ENCODE measurements around the gene CGB1. TPM values are rescaled to one million over a fixed set of nuclear protein-coding genes. Genes with fewer than 3 reads are reported as not detected.
A peak's percentile ranks its signal among the peaks of the same experiment; 100 is the strongest.
"Not testable (repeated sequence)": the region's sequence is repeated elsewhere in the genome, so short reads cannot be mapped to it uniquely, and the experiment has no call there.

CGB1 gene
- total and polyA plus RNA-seq, 2 of the 13 experiments (the other 11 are each of a cell fraction or from before 2014, with no cell fraction given), result not detected

DNA sequence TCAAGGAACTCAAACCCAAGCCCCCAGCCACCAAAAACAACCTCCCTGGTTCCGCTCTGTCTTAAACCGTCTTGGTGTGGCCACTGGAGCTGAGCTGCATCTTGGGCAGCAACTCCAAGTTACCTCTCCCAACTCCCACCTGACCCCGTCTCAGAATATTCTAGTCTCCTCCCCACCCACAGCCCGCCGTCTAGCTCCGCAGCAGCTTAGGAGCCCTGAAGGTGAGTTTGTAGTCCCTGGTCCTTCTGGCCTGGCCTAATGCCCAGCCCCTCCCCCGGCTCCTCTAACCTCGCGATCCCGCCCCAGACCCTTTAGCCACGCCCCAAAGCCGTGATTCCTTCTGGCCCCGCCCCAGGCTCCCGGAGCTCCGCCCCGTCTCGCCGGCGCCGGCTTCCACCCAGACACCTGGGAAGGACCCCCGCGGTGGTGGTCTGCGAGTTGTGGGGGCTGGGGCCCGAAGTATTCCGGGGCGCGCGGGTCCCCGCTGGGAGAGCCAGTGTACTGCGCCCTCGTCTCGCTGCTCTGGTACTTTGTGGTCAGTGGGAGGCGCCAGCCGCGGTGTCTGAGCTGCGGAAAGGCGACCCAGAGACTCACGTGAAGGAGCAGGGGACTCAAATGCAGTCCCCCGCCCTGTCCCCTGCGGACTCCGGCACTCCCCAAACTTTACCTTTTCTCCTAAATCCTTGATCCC lies 17.3 kb downstream of the CGB1 start (continued):
- TF ChIP-seq, protein P1, sequence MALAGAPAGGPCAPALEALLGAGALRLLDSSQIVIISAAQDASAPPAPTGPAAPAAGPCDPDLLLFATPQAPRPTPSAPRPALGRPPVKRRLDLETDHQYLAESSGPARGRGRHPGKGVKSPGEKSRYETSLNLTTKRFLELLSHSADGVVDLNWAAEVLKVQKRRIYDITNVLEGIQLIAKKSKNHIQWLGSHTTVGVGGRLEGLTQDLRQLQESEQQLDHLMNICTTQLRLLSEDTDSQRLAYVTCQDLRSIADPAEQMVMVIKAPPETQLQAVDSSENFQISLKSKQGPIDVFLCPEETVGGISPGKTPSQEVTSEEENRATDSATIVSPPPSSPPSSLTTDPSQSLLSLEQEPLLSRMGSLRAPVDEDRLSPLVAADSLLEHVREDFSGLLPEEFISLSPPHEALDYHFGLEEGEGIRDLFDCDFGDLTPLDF (CRISPR knock-in tag; IDR thresholded peaks at IDR 0.05), result no peak
- no peak for TF ChIP-seq ZNF547 (CRISPR knock-in tag; IDR thresholded peaks at IDR 0.05)
- TF ChIP-seq ZNF713 (CRISPR knock-in tag; IDR thresholded peaks at IDR 0.05), result no peak

DNA sequence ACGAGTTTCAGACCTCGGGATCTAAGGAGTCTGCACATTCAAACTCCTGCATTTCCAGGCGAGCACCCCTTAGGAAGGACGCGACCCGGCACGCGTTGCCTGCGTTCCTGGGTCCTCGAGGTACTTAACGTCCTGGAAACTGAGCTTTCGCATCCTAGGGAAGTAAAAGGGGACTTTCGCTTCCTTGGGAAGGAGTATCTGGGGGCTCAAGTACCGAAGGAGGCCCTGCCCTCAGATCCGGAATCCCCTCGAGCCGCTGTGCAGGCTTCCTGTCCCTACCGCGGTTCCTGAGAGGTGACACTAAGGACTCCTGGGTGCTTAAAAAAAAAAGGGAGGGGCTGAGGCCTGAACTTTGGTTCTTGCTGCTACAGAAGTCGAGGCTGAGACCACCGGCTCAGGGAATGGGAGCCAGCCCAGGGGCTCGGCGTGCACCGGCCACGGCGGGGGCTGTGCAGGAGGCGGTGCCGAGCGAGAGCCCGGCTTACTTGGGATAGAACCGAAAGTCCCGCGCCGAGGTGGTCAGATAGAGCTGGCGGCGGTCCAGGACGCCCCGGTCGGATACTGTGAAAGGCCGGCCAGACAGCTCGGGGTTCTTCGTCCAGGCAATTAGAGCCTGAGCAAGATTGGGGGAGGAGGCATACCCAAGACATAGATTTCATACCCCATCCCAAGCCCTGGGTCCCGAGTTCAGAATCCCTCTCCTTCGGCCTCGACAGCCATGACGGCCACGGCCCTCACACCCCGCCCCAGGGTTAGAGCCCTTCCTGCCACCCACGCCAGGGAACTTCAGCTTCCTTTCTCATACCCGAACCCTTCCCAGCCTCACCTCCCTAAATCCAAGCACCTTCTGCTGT lies 18.1 kb downstream of the CGB1 start:
- H4K20me1 ChIP-seq (ENCODE audit: insufficient read depth, low read length); H3K27ac ChIP-seq (ENCODE audit: extremely low read length, insufficient read depth, low read length); FAIRE-seq; H3K9me3 ChIP-seq (ENCODE audit: low read length); BruUV-seq (replicated peaks); DNase-seq (ENCODE audit: low spot score); CTCF ChIA-PET (ENCODE audit: low intra/inter-chr PET ratio, low total read pairs); H2AFZ ChIP-seq (ENCODE audit: low read length); in situ Hi-C loops (cut with HindIII; ENCODE audit: extremely low pct_ligation_motif_present, low pct_unique_long_range_greater_than_20kb); intact Hi-C loops (cut with micrococcal nuclease; ENCODE audit: unreplicated experiment); H3K79me2 ChIP-seq (ENCODE audit: insufficient read depth, low read length): not testable (repeated sequence)
- 4% methylated on average over 16 of the region's 50 CpGs for WGBS (ENCODE audit: low lambda C conversion rate)
- H3K4me2 ChIP-seq (ENCODE audit: low read depth, low read length), result peak overlapping the region; percentile 98
- H3K4me3 ChIP-seq (replicated peaks in 1 of 3; ENCODE audit: insufficient read depth in 1 of 3, low read depth in 2 of 3, low read length in 3 of 3), result peak overlapping the region; percentile 37 to 63 (median 53)
- H3K27me3 ChIP-seq (ENCODE audit: control insufficient read depth in 1 of 2, insufficient read depth in 2 of 2, low read length in 2 of 2), result peaks cover 0 to 25% of the 10 kb centered on the region in 2 experiments; a peak in 3 of 5 replicates
- peaks cover 27% of the 10 kb centered on the region for H3K4me1 ChIP-seq (ENCODE audit: insufficient read depth, low read length)
- peak; percentile 45 for ATAC-seq
- 0 out of 2 replicates have a peak, but pooled peaks have one; percentile 6 for TF ChIP-seq ZFY (CRISPR knock-in tag; IDR thresholded peaks at IDR 0.05)
- TF ChIP-seq DMAP1 (CRISPR knock-in tag; IDR thresholded peaks at IDR 0.05), result 0 out of 2 replicates have a peak, but pooled peaks have one; percentile 0
- 0 out of 2 replicates have a peak, but pooled peaks have one; percentile 32 for TF ChIP-seq AKAP8 (CRISPR knock-in tag; IDR thresholded peaks at IDR 0.05)
- TF ChIP-seq, protein P2, sequence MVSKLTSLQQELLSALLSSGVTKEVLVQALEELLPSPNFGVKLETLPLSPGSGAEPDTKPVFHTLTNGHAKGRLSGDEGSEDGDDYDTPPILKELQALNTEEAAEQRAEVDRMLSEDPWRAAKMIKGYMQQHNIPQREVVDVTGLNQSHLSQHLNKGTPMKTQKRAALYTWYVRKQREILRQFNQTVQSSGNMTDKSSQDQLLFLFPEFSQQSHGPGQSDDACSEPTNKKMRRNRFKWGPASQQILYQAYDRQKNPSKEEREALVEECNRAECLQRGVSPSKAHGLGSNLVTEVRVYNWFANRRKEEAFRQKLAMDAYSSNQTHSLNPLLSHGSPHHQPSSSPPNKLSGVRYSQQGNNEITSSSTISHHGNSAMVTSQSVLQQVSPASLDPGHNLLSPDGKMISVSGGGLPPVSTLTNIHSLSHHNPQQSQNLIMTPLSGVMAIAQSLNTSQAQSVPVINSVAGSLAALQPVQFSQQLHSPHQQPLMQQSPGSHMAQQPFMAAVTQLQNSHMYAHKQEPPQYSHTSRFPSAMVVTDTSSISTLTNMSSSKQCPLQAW (CRISPR knock-in tag; IDR thresholded peaks at IDR 0.05), result 0 out of 2 replicates have a peak, but pooled peaks have one; percentile 43
- TF ChIP-seq GABPB1 (CRISPR knock-in tag; IDR thresholded peaks at IDR 0.05), result 0 out of 2 replicates have a peak, but pooled peaks have one; percentile 17
- 0 out of 2 replicates have a peak, but pooled peaks have one; percentile 37 for TF ChIP-seq ZNF776 (CRISPR knock-in tag; IDR thresholded peaks at IDR 0.05)
- TF ChIP-seq KDM2A (CRISPR knock-in tag; IDR thresholded peaks at IDR 0.05; ENCODE audit: borderline replicate concordance, low read depth), result peak; percentile 11; the same call in 1 of the 2 replicates
- TF ChIP-seq AGO1 (IDR thresholded peaks at IDR 0.05; ENCODE audit: low read depth, low read length, poor library complexity, severe bottlenecking), result peak; percentile 72
- peaks cover 4 to 19% of the 10 kb centered on the region in 2 experiments; a peak in 4 of 5 replicates for H3K36me3 ChIP-seq (replicated peaks in 1 of 2; ENCODE audit: control insufficient read depth in 1 of 2, insufficient read depth in 2 of 2, low read length in 2 of 2)
- POLR2A ChIA-PET, result interaction anchor here (0.8 to 2.9 kb wide), 4 partner anchors 13 to 107 kb away, joined by 3 to 21 read pairs (median 4); partner anchors contain the start of genes GYS1 and RUVBL2
- H3K9ac ChIP-seq (ENCODE audit: insufficient read depth, low read depth, low read length), result peak overlapping the region; percentile 54; the same call in 1 of the 2 replicates
